Inflammatory macrophage (primary cell): ENCODE results near the gene IRAG1.

Experiments used
- DNase-seq, 2 donors: peaks; one replicate each; pipeline ENCODE4 v3.0.0-alpha.2; 2020 to 2022

The IRAG1 gene

GRCh38 chr11:10666556-10667520 lies 26.7 kb downstream of the IRAG1 start:
- no peak for DNase-seq

GRCh38 chr11:10664496-10664895 lies 29.1 kb downstream of the IRAG1 start:
- no peak for DNase-seq

- DNase-seq = no peak
Measured at GRCh38 chr11:10663990-10664389, 29.6 kb downstream of the IRAG1 start.

- DNase-seq = no peak
Measured at GRCh38 chr11:10663365-10663764, 30.2 kb downstream of the IRAG1 start.

GRCh38 chr11:10660323-10660722 lies 33.2 kb downstream of the IRAG1 start:
- DNase-seq = no peak

- peak; percentile 22 to 65 for DNase-seq
Measured at GRCh38 chr11:10659339-10660216, 34.0 kb downstream of the IRAG1 start.

GRCh38 chr11:10658621-10659338 lies 34.8 kb downstream of the IRAG1 start:
- DNase-seq = no peak

- peak in 1 of 2 donors; percentile 21 for DNase-seq
Measured at GRCh38 chr11:10657308-10658271, 36.0 kb downstream of the IRAG1 start.

GRCh38 chr11:10655943-10656576 lies 37.5 kb downstream of the IRAG1 start:
- DNase-seq = no peak

GRCh38 chr11:10655227-10655626 lies 38.3 kb downstream of the IRAG1 start:
- peak; percentile 29 to 63 for DNase-seq

GRCh38 chr11:10654811-10655150 lies 38.8 kb downstream of the IRAG1 start:
- DNase-seq = no peak

- DNase-seq = peak; percentile 74 to 75
Measured at GRCh38 chr11:10653946-10654810, 39.4 kb downstream of the IRAG1 start.

- DNase-seq = no peak
Measured at GRCh38 chr11:10653261-10653660, 40.3 kb downstream of the IRAG1 start.

- DNase-seq = no peak
Measured at GRCh38 chr11:10651656-10652361, 41.7 kb downstream of the IRAG1 start.

GRCh38 chr11:10650630-10651029 lies 42.9 kb downstream of the IRAG1 start:
- DNase-seq = no peak

GRCh38 chr11:10650166-10650565 lies 43.4 kb downstream of the IRAG1 start:
- DNase-seq = no peak

GRCh38 chr11:10648871-10649270 lies 44.7 kb downstream of the IRAG1 start:
- DNase-seq = no peak

- DNase-seq = peak; percentile 27 to 47
Measured at GRCh38 chr11:10646681-10647355, 46.7 kb downstream of the IRAG1 start.

GRCh38 chr11:10646005-10646404 lies 47.5 kb downstream of the IRAG1 start:
- no peak for DNase-seq
